Stomach (tissue), 4 donors: ENCODE measurements around the gene ZFAND6.

Source experiments
- EP300 ChIP-seq: sonication (generic); formaldehyde crosslinking; IDR thresholded peaks from one replicate; pipeline ENCODE4 v1.6.1; 2017; ENCODE audit warnings: antibody characterized with exemption
- POLR2A ChIP-seq, 4 donors: fragments of 450-650 bp; IDR thresholded peaks; one replicate each; pipeline ENCODE4 v1.6.1; 2016; ENCODE audit warnings: antibody characterized with exemption in 4 of 4, control low read depth in 2 of 4, mild to moderate bottlenecking in 1 of 4, moderate library complexity in 1 of 4
- POLR2AphosphoS5 ChIP-seq, 3 donors: sonication (generic); formaldehyde crosslinking; IDR thresholded peaks; one replicate each; pipeline ENCODE4 v1.6.1; 2016; ENCODE audit warnings: antibody characterized with exemption in 3 of 3
- TF ChIP-seq, protein P1 (sequence below), 7 experiments: fragments of 450-650 bp in 4 of 7; fragments of 200-600 bp in 3 of 7; sonication (generic) in 3 of 7; IDR thresholded peaks; one replicate each; pipeline ENCODE4 v1.5.1; 2016 to 2019; ENCODE audit warnings: antibody characterized with exemption in 7 of 7, control low read depth in 2 of 7, mild to moderate bottlenecking in 1 of 7

DNA sequence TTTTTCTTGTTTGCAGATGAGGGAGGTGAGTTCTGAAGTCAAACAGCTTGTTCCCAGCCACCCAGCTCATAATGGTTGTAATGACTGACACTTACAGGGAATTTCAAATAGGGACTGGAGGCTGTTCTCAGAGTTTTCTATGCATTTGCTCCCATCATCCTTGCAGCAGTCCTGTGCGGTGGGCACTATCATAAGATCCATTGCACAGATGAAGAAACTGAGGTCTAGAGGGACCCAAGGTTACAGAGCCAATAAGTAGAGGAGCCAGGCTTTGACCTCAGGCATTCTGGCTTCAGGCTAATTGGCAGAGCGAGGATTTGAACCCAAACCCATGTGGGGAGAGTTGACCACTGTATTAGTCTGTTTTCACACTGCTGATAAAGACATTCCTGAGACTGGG lies 125.7 kb downstream of the ZFAND6 start:
- TF ChIP-seq POLR2AphosphoS5 (IDR thresholded peaks at IDR 0.05) (no peak), POLR2A (IDR thresholded peaks at IDR 0.05) (no peak), EP300 (no peak)
- TF ChIP-seq, protein P1, sequence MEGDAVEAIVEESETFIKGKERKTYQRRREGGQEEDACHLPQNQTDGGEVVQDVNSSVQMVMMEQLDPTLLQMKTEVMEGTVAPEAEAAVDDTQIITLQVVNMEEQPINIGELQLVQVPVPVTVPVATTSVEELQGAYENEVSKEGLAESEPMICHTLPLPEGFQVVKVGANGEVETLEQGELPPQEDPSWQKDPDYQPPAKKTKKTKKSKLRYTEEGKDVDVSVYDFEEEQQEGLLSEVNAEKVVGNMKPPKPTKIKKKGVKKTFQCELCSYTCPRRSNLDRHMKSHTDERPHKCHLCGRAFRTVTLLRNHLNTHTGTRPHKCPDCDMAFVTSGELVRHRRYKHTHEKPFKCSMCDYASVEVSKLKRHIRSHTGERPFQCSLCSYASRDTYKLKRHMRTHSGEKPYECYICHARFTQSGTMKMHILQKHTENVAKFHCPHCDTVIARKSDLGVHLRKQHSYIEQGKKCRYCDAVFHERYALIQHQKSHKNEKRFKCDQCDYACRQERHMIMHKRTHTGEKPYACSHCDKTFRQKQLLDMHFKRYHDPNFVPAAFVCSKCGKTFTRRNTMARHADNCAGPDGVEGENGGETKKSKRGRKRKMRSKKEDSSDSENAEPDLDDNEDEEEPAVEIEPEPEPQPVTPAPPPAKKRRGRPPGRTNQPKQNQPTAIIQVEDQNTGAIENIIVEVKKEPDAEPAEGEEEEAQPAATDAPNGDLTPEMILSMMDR (IDR thresholded peaks at IDR 0.05) = no peak
